Hematopoietic multipotent progenitor cell (in vitro differentiated cells): ENCODE measurements around the gene C21orf58. TPM values are rescaled to one million over a fixed set of nuclear protein-coding genes. Genes with fewer than 3 reads are reported as not detected.
"Not testable (repeated sequence)": the region's sequence is repeated elsewhere in the genome, so short reads cannot be mapped to it uniquely, and the experiment has no call there.

Experiments
- DNase-seq, 3 donors: peaks; one replicate each; pipeline ENCODE4 v3.0.0-alpha.2; 2011 to 2015; ENCODE audit warnings: low read depth in 2 of 3, low spot score in 2 of 3
- total RNA-seq: library from RNA; depleted of rRNA; stranded (reverse); fragments of >200 nt; gene quantifications from one replicate; pipeline ENCODE4 v1.2.3, GENCODE V29; 2012

C21orf58 gene
- total RNA-seq: 13.5 TPM

DNA sequence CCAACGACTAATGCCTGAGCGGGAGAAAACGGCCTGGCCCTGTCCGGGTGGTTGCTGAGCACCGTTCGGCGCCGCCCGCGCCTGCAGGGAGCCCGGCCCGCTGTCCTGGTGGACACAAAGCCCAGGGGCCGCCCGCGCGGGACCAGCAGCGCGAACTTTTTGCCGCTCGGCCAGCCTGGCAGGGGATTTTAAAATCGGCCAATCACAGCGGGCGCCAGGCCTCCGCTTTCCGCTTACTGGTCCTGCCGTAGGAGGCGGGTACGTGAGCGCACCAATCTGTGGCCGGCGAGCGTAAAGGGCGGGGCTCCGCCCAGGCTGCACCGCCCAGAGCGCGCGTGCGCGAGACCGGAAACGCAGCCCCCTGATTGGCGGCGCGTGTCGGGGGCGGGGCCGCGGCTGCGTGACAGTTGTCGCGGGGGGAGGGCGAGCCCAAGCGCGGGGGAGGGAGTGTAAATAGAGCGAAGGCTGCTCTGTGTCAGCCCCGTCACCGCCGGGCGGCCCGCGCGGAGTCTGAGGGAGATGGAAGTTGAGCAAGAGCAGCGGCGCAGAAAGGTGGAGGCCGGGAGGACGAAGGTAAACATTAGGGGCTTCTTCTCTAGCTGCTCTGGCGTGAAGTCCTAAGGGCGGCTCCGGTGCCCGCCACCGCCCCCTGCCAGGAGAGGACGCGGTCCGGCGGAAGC lies at the start of gene C21orf58, which contains the start of gene PCNT:
Gene C21orf58, minus strand, starts transcription at position 161 of the 680 bp plus-strand sequence. CDS start 1,132 bp downstream, outside the sequence.
Gene PCNT, plus strand, starts transcription at position 447 of the 680 bp plus-strand sequence. Its CDS starts 73 bp downstream, at position 520.
- peak; percentile 95 to 97 (median 97) for DNase-seq

DNA sequence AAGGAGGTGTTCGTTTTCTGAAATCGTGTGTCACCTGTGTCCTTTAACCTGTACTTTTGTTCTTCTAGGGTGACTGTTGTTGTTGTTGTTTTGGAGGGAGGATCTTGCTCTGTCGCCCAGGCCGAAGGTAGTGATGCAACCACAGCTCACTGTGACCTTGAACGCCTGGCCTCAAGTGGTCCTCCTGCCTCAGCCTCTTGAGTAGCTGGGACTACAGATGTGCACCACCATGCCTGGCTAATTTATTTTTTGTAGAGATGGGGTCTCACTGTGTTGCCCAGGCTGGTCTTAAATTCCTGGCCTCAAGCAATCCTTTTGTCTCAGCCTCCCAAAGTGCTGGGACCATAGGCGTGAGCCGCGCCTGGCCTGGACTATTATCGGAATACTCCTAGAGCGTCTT lies 49.3 kb upstream of the C21orf58 start:
- not testable (repeated sequence) for DNase-seq

DNA sequence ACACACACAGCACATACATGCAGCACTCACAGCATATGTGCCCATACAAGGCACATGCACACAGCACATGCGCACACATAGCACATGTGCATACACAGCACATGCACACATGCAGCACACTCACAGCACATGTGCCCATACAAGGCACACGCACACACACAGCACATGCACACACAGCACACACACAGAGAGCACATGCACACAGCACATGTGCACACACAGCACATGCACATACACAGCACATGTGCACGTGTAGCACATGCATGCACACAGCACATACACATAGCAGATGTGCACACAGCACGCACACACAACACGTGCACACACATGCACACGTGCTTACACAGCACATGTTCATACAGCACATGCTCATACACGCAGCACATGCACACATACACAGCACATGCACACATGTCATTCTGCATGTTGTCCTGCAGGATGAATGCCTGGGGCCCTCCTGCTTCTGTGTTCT lies 48.4 kb upstream of the C21orf58 start:
- DNase-seq: no peak

DNA sequence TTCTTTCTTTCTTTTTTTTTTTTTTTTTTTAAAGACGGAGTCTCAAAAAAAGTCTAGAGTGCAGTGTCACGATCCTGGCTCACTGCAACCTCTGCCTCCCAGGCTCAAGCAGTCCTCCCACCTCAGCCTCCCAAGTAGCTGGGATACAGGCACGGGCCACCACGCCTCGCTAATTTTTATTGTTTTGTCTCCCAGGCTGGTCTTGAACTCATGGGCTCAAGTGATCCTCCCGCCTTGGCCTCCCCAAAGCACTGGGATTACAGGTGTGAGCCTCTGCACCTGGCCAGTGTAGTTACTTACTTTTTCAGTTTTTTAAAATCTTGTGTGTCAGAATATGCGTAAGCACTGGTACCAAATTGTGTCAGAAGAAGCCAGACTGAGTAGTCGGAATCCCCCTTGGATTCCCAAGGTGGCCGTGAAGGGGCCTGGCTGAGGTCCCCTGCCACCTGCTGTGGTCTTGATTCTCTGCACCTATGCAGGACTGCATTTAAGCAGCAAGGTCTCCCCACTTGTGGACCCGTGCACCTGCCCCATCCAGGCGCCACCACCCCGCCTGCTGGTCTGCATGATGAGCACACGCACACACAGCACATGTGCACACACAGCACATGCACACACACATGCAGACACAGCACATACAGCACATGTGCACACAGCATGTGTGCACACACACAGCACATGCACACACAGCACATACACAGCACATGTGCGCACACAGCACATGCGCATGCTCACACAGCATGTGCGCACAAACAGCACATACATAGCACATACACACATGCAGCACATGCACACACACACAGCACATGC lies 47.7 kb upstream of the C21orf58 start:
- DNase-seq: no peak

DNA sequence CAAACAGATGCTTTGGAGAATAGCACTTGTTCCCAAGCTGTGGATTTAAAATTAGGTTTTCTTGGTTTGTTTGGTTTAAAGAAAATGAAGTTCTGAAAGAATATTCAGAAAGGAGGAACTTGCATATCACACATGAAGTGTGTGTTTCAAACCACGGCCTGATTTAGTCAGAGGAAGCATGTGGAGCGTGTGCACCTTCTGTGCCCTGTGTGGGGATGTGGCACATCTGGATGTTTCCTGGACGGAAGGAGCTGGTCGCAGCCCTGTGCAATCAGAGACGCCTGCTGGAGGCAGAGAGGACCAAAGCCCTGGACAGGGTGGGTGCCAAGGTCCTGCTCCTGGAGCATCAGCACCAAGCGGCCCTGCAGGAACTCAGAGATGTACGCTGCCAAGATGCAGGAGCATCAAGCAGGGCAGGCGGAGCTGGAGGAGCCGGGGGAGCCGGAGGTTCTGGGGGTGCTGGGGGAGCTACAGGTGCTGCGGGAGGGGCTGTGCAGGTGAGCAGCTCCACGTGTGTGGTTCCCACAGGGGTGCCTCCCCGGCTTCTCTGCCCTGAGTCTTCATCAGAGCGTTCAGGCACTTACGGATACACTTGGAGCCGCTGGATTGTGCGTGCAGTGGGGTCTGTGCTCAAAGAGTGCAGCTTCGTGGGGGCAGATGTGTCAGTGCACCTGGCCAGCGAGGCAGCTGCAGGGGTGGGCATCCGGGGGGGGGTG lies 46.0 kb upstream of the C21orf58 start:
- peak in 2 of 3 donors; percentile 81 to 93 for DNase-seq

DNA sequence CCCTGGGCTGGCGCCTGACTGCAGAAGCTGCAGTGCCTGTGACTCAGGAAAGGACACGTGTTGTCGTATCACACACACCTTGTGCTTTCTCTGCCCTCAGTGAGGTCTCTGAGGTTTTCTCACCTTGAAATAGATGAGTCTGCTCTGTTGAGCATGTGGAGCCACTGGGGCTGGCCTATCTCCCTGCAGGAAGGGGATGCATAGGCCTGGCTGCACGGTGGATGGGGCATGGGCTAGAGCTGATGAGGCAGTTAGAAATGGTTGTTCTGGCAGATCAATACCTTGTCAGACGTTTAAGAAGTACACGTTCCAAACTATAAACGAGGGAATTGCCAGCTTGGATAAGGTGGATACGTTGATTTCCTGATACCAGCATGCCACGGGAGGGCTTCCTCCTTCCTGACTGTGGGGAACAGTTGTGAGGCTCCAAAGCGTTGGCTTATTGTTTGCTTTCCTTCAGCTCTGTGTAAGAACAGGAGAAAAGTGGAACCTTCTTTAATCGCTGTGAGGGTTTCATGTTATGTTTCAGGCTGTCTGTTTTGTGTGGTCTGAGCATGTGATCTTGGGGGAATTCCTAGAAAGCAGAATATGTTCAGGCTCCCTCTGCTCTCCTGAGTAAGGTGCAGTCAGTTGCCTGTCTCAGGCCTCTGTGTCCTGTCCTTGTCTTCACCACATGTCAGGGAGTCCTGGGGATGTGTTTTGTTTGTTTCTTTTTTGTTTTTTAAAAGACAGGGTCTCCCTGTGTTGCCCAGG lies 45.0 kb upstream of the C21orf58 start:
- peak in 2 of 3 donors; percentile 37 to 48 for DNase-seq

DNA sequence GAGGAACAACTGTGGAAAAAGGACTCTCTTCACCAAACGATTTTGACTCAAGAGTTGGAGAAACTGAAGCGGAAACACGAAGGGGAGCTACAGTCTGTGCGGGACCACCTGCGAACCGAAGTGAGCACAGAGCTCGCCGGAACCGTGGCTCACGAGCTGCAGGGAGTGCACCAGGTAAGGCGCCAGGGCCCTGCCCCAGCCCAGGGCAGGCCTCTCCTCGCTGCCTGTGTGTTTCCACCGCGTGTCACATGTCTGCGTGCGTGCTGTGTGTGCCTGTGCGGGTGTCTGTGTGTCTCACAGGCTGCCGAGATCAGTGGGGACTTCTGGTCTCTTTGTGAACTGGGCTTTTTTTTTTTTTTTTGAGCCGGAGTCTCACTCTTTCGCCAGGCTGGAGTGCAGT lies 43.3 kb upstream of the C21orf58 start:
- DNase-seq: no peak

DNA sequence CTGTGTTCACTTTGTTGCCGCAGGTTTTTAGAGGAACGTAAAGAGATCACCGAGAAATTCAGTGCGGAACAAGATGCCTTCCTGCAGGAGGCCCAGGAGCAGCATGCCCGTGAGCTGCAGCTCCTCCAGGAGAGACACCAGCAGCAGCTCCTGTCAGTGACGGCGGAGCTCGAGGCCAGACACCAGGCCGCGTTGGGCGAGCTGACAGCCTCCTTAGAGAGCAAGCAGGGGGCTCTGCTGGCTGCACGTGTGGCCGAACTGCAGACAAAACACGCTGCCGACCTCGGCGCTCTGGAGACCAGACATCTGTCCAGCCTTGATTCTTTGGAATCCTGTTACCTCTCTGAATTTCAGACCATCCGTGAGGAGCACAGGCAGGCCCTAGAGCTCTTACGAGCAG lies 42.9 kb upstream of the C21orf58 start:
- no peak for DNase-seq

DNA sequence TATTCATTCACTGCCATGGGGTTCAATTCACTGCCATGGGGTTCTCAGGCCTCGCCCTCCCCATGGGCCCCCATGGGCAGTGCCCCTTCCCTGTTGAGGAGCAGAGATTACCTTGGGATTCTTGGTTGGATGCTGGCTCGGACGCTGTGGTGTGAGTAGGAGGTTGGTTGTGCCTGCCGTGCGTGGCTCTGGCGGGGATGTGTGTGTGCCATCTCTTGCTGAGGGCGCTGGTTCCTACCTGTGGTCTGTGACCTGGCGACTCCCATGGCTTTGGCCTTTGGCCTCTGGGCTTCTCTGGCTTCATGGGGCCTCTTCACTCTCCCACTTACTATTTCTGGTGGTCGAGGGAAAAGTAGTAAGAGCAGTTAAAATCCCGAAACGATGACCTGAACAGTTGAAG lies 42.4 kb upstream of the C21orf58 start:
- no peak for DNase-seq

DNA sequence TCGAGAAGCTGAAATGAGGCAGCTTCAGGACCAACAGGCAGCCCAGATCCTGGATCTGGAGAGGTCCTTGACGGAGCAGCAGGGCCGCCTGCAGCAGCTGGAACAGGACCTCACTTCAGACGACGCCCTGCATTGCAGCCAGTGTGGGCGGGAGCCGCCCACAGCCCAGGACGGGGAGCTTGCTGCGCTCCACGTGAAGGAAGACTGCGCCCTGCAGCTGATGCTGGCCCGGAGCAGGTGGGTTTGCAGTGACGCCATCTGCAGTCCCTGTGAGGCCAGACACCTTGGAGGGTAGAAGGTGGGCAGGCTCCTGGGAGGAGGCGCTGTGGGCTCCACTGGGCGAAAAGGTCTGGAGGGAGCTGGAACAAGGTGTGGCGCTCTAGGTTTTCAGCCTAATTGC lies 40.0 kb upstream of the C21orf58 start:
- no peak for DNase-seq

DNA sequence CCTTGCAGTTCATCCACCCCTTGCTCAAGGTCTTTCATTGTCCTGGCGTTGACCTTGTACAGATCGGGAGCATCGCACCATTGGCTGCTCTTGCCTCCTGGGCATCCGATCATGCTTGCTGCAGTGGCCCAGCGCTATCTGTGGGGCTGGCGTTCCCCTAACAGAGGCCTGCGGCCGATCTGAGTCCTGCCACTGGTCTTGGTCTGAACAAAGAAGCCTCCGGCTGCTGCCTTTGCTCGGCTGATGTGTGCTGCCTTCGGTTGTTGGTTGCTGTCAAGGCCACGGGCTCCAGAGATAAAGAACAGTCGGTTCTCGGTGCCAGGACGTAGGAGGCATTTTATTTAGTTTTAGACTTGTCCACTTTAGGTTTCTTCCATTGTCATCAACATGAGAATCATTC lies 39.3 kb upstream of the C21orf58 start:
- DNase-seq: no peak

DNA sequence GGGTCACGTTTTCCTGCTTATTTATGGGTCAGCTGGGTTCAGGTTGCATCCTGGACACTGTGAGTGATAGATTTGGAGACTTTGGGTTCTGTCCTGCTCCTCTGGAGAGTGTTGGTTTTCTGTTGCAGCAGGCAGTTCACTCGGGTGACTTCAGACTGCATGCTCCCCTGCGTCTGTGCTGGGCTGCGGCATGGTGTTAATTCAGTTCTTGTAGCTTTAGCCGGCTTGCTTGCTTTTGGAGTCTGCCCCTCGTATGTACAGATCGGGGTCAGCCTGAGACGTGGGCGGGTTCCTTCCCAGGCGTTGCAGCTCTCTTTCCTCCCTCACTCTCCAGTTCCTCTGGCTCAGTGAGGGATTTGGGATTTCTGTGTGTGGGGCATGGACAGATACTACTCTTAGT lies 38.3 kb upstream of the C21orf58 start:
- DNase-seq: no peak

DNA sequence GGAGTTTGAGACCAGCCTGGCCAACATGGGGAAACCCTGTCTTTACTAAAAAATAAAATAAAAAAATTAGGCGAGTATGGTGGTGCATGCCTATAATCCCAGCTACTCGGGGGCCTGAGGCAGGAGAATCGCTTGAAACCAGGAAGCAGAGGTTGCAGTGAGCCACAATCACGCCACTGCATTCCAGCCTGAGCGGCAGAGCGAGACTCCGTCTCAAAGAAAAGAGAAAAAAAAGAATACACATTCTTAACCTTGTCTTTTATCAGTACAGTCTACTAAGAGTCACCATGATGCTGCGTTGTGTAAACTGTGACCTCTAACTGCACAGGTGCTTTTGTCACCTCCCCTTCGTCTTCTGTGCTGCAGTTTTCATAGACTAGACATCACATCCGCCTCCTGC lies 37.5 kb upstream of the C21orf58 start:
- no peak for DNase-seq

DNA sequence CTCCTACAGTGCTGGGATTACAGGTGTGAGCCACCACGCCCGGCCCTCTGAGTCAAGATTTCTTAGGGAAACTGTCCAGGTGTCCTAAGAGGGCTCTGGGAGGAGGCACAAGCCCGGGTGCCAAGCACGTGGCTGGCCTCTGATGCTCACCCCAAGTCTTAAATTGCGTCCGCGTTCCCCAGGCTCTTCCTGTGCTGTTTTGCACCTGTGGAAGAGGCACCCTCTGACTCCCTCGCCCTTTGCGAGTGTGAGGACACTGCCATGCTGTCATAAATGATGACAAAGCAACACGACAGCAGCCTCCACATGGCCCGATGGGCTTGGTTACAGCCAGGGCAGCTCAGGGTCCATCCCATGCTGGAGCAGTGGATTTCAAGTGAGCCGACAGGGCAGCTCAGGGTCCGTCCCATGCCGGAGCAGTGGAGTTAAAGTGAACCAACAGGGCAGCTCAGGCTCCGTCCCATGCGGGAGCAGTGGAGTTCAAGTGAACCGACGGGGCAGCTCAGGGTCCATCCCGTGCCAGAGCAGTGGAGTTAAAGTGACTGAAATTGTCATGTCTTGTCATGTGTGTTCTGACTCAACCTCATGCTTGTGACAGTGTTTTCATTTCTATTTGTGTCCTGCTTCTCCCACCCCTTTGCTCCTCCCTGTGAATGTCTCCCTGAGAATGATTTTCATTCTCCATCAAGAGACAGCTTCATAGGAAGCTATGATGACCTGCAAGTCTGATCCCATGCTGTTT lies 34.2 kb upstream of the C21orf58 start:
- no peak for DNase-seq

DNA sequence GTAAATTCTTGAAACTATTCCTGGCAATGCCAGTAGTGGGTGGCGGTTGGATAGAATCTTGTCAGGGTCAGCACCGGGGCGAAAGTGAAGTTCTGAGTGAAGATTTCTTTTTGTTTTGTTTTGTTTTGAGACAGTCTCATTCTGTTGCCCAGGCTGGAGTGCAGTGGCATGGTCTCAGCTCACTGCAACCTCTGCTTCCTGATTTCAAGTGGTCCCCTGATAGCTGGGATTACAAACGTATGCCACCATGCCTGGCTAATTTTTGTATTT lies 33.6 kb upstream of the C21orf58 start:
- DNase-seq: no peak

DNA sequence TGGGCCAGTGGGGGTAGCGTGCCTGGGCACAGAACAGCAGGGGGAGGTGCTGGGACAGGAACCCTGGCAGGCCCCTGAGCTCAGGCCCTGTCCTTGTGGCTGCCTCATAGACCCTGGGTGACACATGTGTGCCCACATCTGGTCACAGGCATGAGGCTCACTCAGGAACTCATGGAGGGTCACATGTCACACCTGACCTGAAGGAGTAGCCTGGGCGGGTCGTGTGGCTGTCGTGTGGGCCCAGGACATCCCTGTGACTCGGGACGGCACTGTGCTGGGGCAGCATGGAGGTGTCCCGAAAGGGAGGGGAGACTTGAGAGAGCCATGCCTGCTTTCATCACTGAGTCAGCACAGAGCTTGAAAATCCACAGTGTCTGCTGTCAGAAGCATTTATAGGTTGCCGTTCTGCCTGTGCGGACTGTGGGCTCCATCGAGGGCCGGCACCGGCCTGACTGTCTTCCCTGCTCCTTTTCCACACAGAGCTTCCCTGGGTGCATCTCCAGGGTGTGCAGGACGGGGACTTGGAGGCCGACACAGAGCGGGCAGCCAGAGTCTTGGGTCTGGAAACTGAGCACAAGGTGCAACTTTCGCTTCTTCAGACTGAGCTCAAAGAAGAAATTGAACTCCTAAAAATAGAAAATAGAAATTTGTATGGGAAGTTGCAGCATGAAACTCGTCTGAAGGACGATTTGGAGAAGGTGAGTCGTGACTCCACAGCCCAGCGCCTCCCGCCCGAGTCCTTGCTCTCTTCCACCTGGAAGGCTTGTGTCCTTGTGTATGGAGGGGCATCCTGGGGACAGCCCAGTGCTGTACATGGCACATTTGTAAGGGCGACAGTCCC lies 33.0 kb upstream of the C21orf58 start:
- no peak for DNase-seq

DNA sequence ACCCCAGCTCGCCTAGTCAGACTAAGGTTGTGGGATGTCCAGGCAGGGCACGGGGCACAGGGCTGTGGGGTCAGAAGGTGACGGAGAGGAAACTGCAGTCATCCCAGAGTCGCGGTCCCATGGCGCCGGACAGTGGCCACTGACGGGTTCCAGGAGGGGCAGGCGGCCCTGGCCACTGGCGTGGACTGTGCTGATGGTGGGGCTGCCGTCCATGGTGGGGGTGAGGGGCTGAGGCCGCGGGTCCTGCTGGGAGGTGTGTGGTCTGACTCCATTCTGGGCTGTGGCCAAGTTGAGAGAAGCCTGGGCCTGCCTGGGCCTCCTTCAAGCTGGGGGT lies 32.3 kb upstream of the C21orf58 start:
- no peak for DNase-seq

DNA sequence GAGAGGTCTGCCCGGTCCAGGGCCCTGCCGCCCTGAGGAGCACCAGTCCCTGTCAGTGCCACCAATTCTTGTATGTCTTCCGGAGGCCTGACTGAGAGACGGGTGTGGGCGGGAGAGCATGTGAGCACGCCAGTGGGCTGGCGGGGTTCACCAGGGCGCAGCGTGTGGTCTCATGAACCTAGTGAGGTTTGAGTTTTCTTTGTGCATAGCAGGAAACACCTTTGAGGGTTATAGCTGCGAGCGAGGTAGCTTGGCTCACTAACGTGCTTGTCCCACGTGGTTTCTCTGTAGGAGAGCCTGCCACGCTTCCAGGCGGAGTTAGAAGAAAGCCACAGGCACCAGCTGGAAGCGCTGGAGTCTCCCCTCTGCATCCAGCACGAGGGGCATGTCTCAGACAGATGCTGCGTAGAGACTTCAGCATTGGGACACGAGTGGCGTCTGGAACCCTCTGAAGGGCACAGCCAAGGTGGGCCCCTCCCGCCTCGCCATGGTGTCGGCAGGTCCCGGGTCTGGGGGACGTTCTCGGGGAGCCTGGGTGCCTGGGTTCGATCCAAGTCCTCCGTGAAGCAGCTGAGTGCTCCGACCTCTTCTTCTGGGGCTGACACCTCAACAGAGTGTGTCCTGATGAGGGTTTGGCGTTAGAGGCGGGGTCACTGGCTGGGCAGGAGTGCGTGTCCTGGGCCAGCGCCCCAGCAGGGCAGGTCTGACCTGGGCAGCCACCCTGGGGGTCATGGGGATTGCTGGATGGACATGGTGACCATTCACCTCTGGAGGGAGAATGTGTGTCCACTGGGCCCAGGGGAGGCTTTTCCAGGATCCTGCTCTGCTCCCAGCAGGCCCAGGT lies 31.7 kb upstream of the C21orf58 start:
- DNase-seq: no peak
